Measurements from ENCODE around the gene CLCN7.

CLCN7 gene

DNA sequence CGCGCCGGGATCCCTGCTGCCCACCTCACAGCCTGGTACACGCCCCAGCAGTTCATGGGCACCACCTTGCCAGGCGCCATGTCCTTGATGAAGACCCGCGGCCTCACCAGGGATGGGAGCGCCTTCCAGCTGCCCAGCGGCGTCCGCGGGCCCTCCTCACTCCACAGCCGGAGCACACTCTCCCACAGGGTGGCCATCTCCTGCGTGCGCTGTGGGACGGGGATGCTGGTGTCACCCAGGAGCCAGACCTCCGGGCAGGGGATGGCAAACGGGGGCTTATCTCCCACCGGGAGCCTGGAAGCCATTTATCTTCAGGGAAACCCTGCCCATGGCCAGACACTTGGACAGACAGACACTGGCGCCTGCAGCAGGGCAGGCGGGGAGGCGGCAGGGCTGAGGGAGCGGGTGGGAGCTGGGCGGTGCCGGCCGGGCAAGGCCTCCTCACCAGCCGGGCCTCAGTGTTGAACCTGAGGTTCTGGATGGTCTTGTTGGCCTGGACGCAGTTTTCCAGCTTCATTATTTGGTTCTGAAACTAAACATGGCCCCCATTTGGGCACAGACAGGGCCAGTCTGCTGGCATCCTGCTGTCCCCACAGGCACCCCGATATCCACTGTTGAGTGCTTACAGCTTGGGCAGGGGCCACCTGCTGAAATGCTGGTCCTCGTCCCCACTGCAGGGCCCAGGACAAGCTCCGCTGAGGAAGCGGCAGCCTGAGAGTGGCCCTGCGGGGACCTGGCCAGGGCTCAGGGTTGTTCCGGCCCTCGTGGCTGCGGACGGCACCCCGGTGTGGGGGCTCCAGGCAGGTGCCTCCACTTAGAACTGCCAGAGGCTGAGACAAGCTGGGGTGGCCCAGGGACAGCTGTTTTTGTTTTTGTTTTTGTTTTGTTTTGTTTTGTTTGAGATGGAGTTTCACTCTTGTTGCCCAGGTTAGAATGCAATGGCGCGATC lies 39.9 kb downstream of the CLCN7 start:
- TF ChIP-seq, protein P1, sequence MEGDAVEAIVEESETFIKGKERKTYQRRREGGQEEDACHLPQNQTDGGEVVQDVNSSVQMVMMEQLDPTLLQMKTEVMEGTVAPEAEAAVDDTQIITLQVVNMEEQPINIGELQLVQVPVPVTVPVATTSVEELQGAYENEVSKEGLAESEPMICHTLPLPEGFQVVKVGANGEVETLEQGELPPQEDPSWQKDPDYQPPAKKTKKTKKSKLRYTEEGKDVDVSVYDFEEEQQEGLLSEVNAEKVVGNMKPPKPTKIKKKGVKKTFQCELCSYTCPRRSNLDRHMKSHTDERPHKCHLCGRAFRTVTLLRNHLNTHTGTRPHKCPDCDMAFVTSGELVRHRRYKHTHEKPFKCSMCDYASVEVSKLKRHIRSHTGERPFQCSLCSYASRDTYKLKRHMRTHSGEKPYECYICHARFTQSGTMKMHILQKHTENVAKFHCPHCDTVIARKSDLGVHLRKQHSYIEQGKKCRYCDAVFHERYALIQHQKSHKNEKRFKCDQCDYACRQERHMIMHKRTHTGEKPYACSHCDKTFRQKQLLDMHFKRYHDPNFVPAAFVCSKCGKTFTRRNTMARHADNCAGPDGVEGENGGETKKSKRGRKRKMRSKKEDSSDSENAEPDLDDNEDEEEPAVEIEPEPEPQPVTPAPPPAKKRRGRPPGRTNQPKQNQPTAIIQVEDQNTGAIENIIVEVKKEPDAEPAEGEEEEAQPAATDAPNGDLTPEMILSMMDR (conservative IDR thresholded peaks at IDR 0.05; ENCODE audit: low read length), result no peak
- no peak for DNase-seq (ENCODE audit: low read depth)
- H3K4me3 ChIP-seq (ENCODE audit: low read length), result no peak overlapping the region

DNA sequence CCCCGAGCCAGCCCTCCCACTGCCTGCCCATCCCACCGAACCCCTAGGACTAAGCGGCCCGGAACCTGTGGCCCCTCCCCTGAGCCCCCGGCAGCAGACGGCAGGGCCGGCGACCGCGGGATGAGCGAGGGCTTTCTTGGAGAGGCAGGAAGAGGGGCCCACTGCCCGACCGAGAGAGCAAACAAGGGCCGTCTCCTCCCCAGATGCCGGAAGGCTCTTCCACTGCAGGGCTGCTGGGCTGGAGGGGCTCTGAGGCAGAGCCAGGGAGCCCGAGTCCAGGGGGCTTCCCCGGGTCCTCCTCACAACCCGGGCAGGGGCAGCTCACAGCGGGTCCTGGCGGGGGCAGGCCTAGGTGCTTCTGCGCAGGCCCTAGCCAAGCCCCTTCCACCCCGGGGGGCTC lies 41.1 kb downstream of the CLCN7 start:
- no peak overlapping the region for H3K4me3 ChIP-seq (ENCODE audit: low read length)
- DNase-seq (ENCODE audit: low read depth), result no peak
- TF ChIP-seq, protein P1 (conservative IDR thresholded peaks at IDR 0.05; ENCODE audit: low read length), result no peak

GRCh38 chr16:1433263-1433560 lies 41.6 kb downstream of the CLCN7 start:
- TF ChIP-seq, protein P1 (conservative IDR thresholded peaks at IDR 0.05; ENCODE audit: low read length), result no peak
- no peak overlapping the region for H3K4me3 ChIP-seq (ENCODE audit: low read length)

GRCh38 chr16:1432388-1433262 lies 42.2 kb downstream of the CLCN7 start:
- no peak for DNase-seq (ENCODE audit: low read depth)
- H3K4me3 ChIP-seq (ENCODE audit: low read length), result no peak overlapping the region
- TF ChIP-seq, protein P1 (conservative IDR thresholded peaks at IDR 0.05; ENCODE audit: low read length), result no peak

More at GRCh38 chr16:1433263-1433560, 41.6 kb downstream of the CLCN7 start:
- DNase-seq (ENCODE audit: low read depth), result no peak

DNA sequence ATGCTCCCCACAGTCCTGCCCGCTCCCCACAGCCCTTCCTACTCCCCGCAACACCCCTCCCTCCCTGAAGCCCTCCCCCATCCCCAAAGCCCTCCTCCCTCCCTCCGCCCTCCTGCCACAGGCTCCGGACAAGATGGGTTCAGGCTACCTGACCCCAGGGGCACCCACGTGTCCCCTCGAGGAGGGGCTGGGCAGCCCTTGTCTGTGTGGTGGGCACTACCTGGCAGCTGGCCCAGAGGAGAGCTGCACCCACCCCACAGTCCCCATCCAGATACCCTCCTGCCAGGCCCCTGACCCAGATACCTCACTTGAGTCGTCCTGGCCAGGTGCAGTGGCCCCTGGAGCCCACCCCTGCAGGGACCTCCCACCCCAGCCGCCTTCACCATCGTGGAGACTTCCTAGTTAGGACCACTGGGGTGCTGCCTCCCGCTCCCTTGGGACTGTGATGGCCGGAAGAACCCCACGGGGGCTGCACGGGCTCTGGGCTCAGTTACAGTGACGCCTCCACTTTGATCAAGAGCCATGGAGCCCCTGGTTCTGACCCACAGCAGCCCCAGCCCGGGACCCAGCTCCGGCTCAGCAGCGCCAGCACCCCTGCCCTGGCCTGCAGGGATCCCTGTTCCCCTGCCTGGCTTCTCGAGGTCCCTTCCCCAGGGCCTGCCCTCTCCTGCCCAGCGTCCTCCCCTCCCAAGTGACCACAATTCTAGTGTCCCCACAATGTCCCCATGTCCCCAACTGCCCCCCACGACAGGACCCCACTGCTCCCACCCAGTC lies 43.1 kb downstream of the CLCN7 start:
- TF ChIP-seq, protein P1 (conservative IDR thresholded peaks at IDR 0.05; ENCODE audit: low read length), result no peak
- H3K4me3 ChIP-seq (ENCODE audit: low read length), result no peak overlapping the region
- no peak for DNase-seq (ENCODE audit: low read depth)

DNA sequence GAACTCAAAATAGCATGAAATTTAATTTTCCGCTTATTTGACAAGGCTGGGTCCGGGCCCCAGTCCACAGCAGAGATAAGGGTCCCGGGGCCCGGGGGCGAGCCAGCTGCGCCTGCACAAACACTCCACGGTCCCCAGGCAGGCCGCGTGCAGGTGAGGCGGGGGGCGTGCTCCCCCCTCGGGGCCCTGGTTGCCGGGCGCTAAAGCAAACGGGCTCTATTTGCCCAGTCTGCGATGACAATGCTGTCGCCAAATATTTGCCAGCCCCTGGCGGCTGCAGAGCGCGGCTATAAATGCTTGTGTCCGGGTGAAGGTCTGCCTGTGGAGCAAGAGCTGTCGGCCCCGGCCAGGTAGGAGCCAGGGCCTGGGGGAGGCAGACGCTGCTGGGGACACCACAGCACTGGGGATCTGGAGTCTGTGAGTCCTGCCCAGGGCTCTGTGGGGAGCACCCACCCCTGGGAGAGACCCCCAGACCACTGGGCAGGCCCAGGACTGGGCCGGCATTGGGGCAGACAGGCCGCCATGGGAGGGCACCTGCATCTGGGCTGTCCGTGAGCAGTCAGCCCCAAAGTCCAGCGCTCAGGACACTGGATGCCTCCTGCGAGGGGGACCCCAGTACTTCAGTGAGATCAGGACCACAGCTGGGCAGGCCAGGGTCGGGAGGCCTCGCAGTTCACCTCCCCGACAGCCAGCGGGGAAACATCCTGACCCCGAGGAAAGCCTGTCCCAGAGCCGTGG lies 43.9 kb downstream of the CLCN7 start, which contains the start of gene PERCC1:
PERCC1 (plus strand) TSS at position 320 of the 738 bp plus-strand sequence. CDS start 1,516 bp downstream, outside the sequence.
- DNase-seq (ENCODE audit: low read depth), result no peak
- TF ChIP-seq, protein P1 (conservative IDR thresholded peaks at IDR 0.05; ENCODE audit: low read length), result no peak

More for the DNA sequence above, 43.9 kb downstream of the CLCN7 start, which contains the start of gene PERCC1:
- no peak within 1 kb of the TSS for H3K4me3 ChIP-seq (ENCODE audit: low read length)

All from AG10803 (cell line).